Uterus (tissue), 4 donors: ENCODE results near the gene HSPB9. TPM values are rescaled to one million over a fixed set of nuclear protein-coding genes. Genes with fewer than 3 reads are reported as not detected.

Experiments used
- DNase-seq, 2 donors: peaks; one replicate each; pipeline ENCODE4 v3.0.0-alpha.2; 2019 to 2020
- H3K27ac ChIP-seq, 2 donors: fragments of 200-600 bp; sonication (generic); 1 replicate in 1 of 2; 2 replicates in 1 of 2; pipeline ENCODE4 v1.5.1; 2016 to 2018
- H3K27me3 ChIP-seq, 2 donors: fragments of 200-600 bp; sonication (generic); one replicate each; pipeline ENCODE4 v1.5.1; 2018 to 2019; ENCODE audit warnings: control low read depth in 1 of 2
- H3K36me3 ChIP-seq, 2 donors: fragments of 200-600 bp; sonication (generic); one replicate each; pipeline ENCODE4 v1.5.1; 2019; ENCODE audit warnings: control low read depth in 1 of 2
- H3K4me1 ChIP-seq, 2 donors: fragments of 200-600 bp; sonication (generic); one replicate each; pipeline ENCODE4 v1.5.1; 2018 to 2019; ENCODE audit warnings: control low read depth in 1 of 2
- H3K4me3 ChIP-seq, 2 donors: fragments of 200-600 bp; sonication (generic); 1 replicate in 1 of 2; 2 replicates in 1 of 2; pipeline ENCODE4 v1.5.1; 2018 to 2019; ENCODE audit warnings: mild to moderate bottlenecking in 1 of 2
- H3K9me3 ChIP-seq, 2 donors: fragments of 200-600 bp; sonication (generic); one replicate each; pipeline ENCODE4 v1.5.1; 2019; ENCODE audit warnings: control low read depth in 1 of 2
- POLR2A ChIP-seq, 2 donors: fragments of 450-650 bp; IDR thresholded peaks; one replicate each; pipeline ENCODE4 v1.6.1; 2016; ENCODE audit warnings: antibody characterized with exemption in 2 of 2, mild to moderate bottlenecking in 1 of 2, moderate library complexity in 1 of 2
- intact Hi-C: fragments of 100-400 bp; cut with DNase I; formaldehyde crosslinking; loops from one replicate; pipeline ENCODE4 v1.15.1; 2023; ENCODE audit warnings: low total_unique reads
- total RNA-seq, 4 donors: library from RNA; depleted of rRNA in 3 of 4; stranded (reverse); fragments of >200 nt in 3 of 4; gene quantifications; one replicate each; pipeline versions ENCODE4 v1.1.0 to v1.2.4, GENCODE V29; 2014 to 2023
- TF ChIP-seq, protein P1 (sequence below), 4 experiments: fragments of 200-600 bp in 2 of 4; fragments of 450-650 bp in 2 of 4; sonication (generic) in 2 of 4; IDR thresholded peaks; one replicate each; pipeline ENCODE4 v1.5.1; 2016 to 2019; ENCODE audit warnings: antibody characterized with exemption in 4 of 4, mild to moderate bottlenecking in 2 of 4, moderate library complexity in 1 of 4
- donor health status: DM: yes; HTN: yes; CAD: no.

HSPB9 gene
- total RNA-seq, 4 donors from 2014 or later, result 0.28 TPM; not detected in 3

DNA sequence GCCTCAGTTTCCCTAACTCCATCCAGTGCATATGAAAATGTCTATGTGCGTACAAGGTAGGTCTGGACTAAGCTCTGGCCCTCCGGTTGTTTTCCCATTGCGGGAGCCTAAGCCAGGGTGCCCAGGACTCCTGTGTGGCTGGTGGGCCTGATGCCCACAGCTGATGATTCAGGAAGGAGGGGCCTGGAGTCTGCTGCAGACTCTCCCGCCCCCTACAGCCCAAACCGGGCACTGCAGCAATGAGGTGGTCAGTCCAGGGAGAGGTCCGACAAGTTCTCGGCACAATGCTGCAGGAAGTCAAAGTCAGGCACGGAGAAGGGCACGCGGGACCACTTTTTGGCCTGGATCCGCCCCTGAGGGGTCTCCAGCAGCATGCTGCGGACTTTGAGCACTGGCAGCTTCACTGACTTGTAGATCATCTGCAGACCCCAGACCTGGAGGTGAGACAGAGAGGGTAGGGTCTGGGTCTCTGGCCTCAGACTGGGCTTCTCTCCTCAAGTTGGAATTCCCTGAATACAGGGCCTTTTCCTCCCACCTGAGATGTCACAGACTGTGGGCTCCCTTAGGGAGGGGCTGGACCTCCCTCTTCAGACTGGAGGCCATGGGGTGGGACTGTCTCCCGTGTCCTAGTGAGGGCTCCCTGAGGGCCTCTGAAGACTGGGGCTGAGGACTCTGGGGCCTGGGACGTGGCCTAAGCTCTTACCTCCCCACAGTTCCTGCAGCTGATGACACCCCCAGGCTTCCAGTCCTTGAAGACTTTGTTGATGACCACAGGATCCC is 20.9 kb upstream of the HSPB9 start:
- Histone ChIP-seq H3K36me3 (no peaks in the 10 kb centered on the region), H3K27me3 (peaks cover 3 to 14% of the 10 kb centered on the region in 2 donors), H3K27ac (no peak overlapping the region), H3K4me1 (peaks cover 0 to 7% of the 10 kb centered on the region in 2 donors), H3K9me3 (no peaks in the 10 kb centered on the region), H3K4me3 (no peak overlapping the region)
- intact Hi-C loops, result no loop called here
- TF ChIP-seq POLR2A (IDR thresholded peaks at IDR 0.05), result no peak
- TF ChIP-seq, protein P1, sequence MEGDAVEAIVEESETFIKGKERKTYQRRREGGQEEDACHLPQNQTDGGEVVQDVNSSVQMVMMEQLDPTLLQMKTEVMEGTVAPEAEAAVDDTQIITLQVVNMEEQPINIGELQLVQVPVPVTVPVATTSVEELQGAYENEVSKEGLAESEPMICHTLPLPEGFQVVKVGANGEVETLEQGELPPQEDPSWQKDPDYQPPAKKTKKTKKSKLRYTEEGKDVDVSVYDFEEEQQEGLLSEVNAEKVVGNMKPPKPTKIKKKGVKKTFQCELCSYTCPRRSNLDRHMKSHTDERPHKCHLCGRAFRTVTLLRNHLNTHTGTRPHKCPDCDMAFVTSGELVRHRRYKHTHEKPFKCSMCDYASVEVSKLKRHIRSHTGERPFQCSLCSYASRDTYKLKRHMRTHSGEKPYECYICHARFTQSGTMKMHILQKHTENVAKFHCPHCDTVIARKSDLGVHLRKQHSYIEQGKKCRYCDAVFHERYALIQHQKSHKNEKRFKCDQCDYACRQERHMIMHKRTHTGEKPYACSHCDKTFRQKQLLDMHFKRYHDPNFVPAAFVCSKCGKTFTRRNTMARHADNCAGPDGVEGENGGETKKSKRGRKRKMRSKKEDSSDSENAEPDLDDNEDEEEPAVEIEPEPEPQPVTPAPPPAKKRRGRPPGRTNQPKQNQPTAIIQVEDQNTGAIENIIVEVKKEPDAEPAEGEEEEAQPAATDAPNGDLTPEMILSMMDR (IDR thresholded peaks at IDR 0.05), result peak; percentile 21 to 65 (median 56)
- peak; percentile 59 to 65 for DNase-seq

DNA sequence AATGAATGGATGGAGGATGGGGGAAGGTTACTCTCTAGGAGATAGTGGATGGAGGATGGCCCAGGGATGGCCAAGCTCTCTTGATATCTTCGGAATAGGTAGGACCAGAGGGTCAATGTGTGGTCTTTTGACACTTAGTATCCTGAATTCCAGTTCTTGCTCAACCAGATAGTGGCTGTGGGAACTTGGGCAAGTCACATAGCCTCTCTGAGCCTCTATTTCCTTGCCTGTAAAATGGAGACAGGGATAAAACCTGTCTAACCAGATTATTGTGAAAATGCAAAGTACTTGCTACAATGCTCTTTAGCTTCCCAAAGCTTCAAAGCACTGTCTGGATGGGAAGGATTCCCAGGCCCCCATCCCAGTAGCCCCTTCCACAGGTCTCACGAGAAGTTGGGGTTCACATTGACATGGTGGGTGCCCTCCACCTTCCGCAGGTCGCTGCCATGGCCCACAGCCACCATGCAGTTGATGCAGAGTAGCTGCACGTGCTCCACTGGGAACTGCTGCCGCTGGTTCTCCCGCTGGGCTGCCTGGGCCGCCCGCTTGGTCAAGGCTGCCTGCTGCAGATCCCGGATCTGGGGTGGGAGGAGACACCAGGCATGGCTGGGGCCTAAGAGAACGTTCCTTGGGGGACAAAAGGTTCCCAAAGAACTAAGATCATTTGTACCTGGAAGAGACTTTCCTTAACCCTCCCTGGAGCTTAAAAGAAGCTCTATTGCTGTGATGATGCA is 19.2 kb upstream of the HSPB9 start:
- no peak for DNase-seq
- Histone ChIP-seq H3K36me3 (no peaks in the 10 kb centered on the region), H3K4me1 (no peaks in the 10 kb centered on the region), H3K27me3 (peaks cover 0 to under 1% of the 10 kb centered on the region in 2 donors), H3K27ac (no peak overlapping the region), H3K4me3 (no peak overlapping the region), H3K9me3 (no peaks in the 10 kb centered on the region)
- TF ChIP-seq, protein P1 (IDR thresholded peaks at IDR 0.05), result no peak
- no peak for TF ChIP-seq POLR2A (IDR thresholded peaks at IDR 0.05)
- intact Hi-C loops, result no loop called here

DNA sequence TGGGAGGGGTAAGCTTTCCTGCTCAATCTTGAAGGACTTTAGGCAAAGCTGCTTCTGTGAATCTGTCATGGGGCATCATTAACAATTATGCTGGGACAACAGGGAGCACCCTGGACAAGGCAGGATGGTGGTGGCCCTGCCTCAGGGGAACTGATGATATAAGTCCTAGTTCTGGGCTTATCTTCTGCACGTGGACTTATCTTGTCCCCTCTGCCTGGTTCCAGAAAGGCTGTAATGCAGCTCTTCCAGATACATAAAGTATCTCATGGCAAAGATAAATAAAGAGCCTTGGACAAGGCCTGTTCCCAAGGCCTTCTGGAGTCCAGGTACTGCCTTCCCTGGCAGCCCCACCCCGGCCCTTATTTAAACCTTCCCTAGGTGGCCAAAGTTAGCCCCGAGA is 18.3 kb upstream of the HSPB9 start:
- Histone ChIP-seq H3K27ac (no peak overlapping the region), H3K4me3 (no peak overlapping the region), H3K9me3 (no peaks in the 10 kb centered on the region), H3K27me3 (no peaks in the 10 kb centered on the region), H3K36me3 (no peaks in the 10 kb centered on the region), H3K4me1 (no peaks in the 10 kb centered on the region)
- intact Hi-C loops, result no loop called here
- no peak for DNase-seq
- TF ChIP-seq, protein P1 (IDR thresholded peaks at IDR 0.05), result no peak
- TF ChIP-seq POLR2A (IDR thresholded peaks at IDR 0.05), result no peak

DNA sequence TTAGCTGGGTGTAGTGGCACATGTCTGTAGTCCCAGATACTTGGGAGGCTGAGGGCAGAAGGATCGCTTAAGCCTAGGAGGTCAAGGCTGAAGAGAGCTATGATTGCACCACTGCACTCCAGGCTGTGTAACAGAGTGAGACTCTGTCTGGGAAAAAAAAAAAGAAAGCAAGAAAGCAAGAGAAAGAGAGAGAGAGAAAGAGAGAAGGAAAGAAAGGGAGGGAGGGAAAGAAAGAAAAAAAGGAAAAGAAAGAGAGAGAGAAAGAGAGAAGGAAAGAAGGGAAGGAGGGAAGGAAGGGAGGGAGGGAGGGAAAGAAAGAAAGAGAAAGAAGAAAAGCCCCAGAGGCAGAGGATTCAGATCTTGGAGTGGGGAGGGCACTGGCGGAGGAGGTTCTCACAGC is 16.6 kb upstream of the HSPB9 start:
- no peaks in the 10 kb centered on the region for H3K36me3 ChIP-seq

More for the DNA sequence above, 16.6 kb upstream of the HSPB9 start:
- no peak for TF ChIP-seq POLR2A (IDR thresholded peaks at IDR 0.05)
- TF ChIP-seq, protein P1 (IDR thresholded peaks at IDR 0.05), result no peak
- no peaks in the 10 kb centered on the region for H3K9me3 ChIP-seq
- no peak overlapping the region for H3K4me3 ChIP-seq
- intact Hi-C loops, result no loop called here
- H3K4me1 ChIP-seq, result no peaks in the 10 kb centered on the region
- no peaks in the 10 kb centered on the region for H3K27me3 ChIP-seq
- no peak overlapping the region for H3K27ac ChIP-seq
- no peak for DNase-seq
